HG03469 (cell line): ENCODE measurements around the gene MZB1.

Experiments used
- ATAC-seq: cut with Tn5 transposase; IDR thresholded peaks from one replicate; pipeline ENCODE4 v1.9.1; 2021; ENCODE audit warnings: mild to moderate bottlenecking, moderate library complexity, moderate number of reproducible peaks; ENCODE audit not compliant: unreplicated experiment

Gene MZB1

GRCh38 chr5:139340051-139340450 is 49.7 kb downstream of the MZB1 start:
- ATAC-seq, result no peak
